ENCODE data around the gene UCP3.

Gene UCP3

DNA sequence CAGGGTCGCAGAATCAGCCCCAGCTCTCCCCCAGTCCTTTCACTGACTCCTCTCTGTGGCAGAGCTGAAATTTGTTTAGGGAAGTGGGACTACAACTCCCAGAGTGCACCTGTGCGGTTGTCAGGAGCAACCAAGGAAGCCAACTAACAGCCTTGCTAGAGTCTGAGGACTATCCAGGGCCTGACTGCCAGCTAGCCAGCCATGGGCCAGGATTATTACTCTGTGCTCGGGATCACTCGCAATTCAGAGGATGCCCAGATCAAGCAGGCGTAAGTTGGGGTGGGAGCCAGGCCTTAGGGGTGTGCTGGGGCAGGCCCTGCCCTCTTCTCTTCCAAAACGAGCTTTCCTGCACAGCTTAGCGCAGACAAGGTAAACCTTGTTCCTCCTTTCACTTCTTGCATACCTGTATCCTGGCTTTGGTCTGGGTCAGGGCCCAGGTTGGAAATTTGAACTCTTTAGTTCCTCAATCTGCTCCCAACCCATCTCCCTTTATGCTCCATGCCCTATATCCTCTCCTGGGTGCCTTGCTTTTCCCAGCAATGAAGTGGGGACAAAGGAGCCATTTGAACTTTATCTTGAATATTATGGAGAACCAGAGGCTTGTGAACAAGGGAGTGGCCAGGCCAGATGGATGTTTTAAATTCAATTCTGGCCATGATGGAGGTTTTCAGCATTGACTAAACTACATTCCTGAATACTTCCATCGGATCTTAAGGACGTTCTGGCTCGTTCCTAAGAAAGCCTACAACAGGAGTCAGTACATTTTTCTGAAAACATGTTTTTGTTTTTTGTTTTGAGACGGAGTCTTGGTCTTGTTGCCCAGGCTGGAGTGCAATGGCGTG is 57.8 kb downstream of the UCP3 start, which contains the start of gene DNAJB13:
Gene DNAJB13, plus strand, starts transcription at position 158 of the 842 bp plus-strand sequence. Its CDS starts 44 bp downstream, at position 202.
- no peak for FAIRE-seq
